IPS-11a (cell line): ENCODE data around the gene ZBTB43.
"Not testable (repeated sequence)": the region's sequence is repeated elsewhere in the genome, so short reads cannot be mapped to it uniquely, and the experiment has no call there.

Source experiments
- H3K4me3 ChIP-seq: one replicate; pipeline ENCODE4 v1.5.1; 2013; ENCODE audit warnings: low read depth, low read length, control low read depth

Gene ZBTB43

DNA sequence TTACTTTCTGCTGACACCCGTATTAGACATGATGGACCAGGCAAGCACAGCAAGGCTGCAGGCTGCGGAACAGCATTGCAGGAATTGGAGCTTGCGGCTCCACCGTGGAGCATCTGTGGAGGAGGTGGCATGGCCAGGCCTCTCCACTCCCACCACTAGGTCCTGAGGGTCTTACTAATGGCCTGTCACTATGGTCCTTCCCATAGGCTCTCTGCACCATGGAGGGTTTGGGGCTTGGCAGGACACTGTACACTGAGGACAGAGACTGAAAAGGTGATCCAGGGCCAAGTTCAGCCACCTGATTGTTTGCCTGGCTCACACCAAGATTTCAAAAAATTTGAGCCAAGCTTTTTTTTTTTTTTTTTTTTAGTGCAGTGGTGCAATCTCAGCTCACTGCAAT lies 14.3 kb upstream of the ZBTB43 start:
- H3K4me3 ChIP-seq: no peak overlapping the region

DNA sequence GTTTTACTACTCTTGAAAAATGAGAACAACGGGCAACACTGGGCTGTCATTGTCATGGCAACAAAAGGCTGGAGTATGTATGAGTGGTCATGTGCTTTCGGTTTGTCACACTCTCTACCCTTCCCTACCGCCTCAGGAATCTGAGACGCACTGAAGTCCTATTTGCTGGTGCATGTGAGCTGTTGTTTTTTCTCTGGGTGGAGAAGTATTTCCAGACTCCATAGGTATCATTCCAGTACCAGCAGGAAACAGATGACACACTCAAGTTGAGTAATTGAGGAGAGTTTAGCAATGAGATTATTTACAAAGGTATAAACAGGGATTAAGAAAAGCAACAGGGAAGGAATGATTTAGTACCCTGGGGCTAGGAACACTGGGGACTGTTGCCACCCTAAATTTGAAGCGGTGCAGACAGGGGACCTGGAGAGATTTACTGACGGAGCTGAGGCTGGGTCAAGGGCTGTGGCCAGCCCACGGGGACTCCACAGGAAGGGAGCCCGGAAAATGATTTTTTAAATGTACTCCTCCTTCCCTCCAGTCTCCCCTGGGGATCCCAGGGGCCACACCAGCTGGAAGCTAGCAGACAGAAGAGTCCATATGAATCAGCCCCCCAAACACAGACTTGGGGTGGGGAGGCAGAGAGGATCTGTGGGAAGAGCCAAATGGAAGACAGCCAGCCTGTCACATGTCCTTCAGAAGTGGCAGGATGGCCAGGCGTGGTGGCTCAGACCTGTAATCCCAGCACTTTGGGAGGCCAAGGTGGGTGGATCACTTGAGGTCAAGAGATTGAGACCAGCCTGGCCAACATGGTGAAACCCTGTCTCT lies 13.2 kb upstream of the ZBTB43 start:
- no peak overlapping the region for H3K4me3 ChIP-seq

- H3K4me3 ChIP-seq: no peak overlapping the region
Measured at GRCh38 chr9:126793686-126794417, 11.0 kb upstream of the ZBTB43 start.

DNA sequence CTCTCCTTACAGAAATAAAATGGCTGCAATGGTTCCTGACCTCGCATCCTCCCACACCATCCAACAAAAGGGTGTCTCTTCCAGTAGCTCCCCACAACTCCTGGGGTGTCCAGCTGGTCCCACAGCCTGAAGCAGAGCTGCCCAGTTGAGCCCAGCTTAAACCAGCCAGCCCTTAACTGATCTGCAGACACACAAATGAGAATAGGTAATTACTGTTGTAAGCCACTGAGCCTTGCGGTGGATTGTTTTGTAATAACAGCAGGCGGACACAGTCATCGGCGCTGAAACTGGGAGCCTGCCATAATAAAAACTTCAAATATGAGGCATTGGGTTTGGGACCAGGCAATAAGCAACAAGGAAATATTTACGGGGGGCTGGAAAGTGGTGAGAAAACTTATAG lies 10.4 kb upstream of the ZBTB43 start:
- H3K4me3 ChIP-seq: no peak overlapping the region

DNA sequence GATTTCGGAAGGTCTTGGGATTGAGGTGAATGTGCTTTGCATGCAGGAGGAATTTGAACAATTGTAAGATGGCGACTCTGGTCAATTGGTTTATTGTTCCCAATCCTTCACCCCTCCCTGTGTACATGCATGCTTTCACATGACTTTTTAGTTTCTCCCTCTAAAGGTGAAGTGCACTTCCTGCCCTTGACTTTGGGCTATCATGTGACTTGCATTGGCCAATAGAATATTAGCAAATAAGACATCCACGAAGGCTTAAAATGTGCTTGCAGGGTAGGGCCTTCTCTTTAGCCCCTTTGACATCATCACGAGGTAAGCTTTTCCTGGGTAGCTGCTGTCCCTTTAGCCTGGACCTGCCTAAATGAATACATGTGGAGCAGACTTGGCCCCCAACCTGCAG lies 8.1 kb upstream of the ZBTB43 start:
- no peak overlapping the region for H3K4me3 ChIP-seq

GRCh38 chr9:126797903-126798302 lies 6.9 kb upstream of the ZBTB43 start:
- H3K4me3 ChIP-seq: no peak overlapping the region

- no peak overlapping the region for H3K4me3 ChIP-seq
Measured at GRCh38 chr9:126799034-126799433, 5.8 kb upstream of the ZBTB43 start.

- H3K4me3 ChIP-seq: no peak overlapping the region
Measured at GRCh38 chr9:126802318-126803059, 2.4 kb upstream of the ZBTB43 start.

- peak overlapping the region; percentile 84 for H3K4me3 ChIP-seq
Measured at GRCh38 chr9:126804198-126804695, 593 bp upstream of the ZBTB43 start.

DNA sequence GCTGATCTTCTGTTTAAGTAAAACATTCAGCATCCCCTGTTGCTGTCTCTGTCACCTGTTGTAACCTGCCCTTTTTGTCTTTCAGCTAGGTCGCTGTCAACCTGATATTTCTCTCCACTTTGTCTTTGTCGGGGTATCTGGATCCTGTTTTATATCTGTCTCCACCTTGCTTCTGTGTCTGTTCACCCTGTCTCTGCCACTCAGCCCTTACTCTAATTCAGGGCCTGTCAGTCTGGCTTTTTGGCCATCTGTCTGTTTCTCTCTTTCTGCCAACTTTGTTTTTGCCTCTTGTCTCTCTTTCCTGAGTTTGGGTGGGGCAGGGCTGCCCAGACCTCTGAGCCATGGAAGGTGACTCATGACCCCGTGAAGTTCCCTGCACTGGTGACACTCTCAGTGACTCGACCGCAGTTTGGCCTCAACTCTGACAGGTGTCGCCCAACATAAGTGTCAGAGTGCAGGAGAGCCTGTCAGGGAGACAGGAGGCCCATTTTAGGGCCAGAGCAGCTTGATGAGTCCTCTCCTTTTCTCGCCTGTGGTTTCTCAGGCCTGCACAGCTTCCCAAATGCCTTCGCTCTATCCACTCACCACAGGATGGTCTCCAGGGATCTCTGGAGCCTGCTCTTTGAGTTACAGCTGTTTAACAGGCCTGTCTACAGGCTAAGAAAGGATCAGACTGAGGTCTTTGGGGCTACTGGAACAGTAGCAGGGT lies 868 bp downstream of the ZBTB43 start:
- peak overlapping the region; percentile 84 for H3K4me3 ChIP-seq

DNA sequence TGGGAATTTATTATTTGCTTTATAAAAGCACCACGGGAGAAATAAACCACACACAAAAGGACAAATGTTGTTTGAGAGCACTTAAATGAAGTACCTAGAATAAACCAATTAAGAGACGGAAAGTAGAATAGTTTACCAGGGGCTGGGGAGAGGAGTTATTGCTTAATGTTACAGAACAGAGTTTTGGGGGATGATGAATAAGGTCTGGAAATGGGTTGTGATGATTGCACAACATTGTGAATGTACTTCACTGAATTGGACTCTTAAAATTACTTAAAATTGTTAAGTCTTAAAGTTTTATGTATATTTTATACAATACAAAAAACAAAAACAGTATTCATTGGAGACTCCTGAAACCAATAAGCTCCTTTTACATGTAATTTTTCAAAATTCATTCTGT lies 1.5 kb downstream of the ZBTB43 start:
- no peak overlapping the region for H3K4me3 ChIP-seq

- no peak overlapping the region for H3K4me3 ChIP-seq
Measured at GRCh38 chr9:126809068-126809467, 4.2 kb downstream of the ZBTB43 start.

- H3K4me3 ChIP-seq: not testable (repeated sequence)
Measured at GRCh38 chr9:126810221-126810620, 5.4 kb downstream of the ZBTB43 start.

- H3K4me3 ChIP-seq: no peak overlapping the region
Measured at GRCh38 chr9:126813072-126813471, 8.2 kb downstream of the ZBTB43 start.

DNA sequence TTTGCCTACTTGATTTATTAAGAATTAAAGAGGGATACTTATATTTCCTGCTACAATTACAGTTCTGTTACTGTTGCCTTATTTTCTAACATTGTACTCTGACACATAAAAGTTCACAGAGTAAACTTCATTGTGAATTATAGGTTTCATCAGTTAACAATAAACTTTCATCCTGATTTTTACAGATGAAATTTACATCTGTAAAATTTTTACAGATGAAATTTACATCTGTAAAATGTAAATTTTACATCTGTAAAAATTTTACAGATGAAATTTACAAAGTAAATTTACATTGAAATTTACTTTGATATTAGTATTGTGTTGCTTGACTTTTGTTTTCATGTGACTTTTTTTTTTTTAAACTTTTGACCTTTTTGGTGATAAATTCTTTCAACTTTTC lies 9.3 kb downstream of the ZBTB43 start:
- H3K4me3 ChIP-seq: no peak overlapping the region

- not testable (repeated sequence) for H3K4me3 ChIP-seq
Measured at GRCh38 chr9:126817615-126818014, 12.8 kb downstream of the ZBTB43 start.

DNA sequence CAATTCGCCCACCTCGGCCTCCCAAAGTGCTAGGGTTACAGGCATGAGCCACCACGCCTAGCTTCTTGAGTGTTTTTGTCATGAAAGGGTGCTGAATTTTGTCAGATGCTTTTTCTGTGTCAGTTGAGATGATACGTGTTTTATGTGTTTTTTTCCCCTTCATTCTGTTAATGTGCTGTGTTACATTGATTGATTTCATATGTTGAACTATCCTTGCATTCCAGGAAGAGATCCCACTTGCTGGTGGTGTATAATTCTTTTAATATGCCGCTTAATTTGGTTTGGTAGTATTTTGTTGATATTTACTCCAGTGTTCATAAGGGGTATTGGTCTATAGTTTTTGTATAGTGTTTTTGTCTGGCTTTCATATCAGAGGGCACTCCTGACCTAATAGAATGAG lies 13.6 kb downstream of the ZBTB43 start:
- H3K4me3 ChIP-seq: no peak overlapping the region

GRCh38 chr9:126819482-126819881 lies 14.6 kb downstream of the ZBTB43 start:
- no peak overlapping the region for H3K4me3 ChIP-seq

GRCh38 chr9:126822278-126822677 lies 17.4 kb downstream of the ZBTB43 start:
- H3K4me3 ChIP-seq: no peak overlapping the region

GRCh38 chr9:126822873-126823272 lies 18.0 kb downstream of the ZBTB43 start:
- no peak overlapping the region for H3K4me3 ChIP-seq

- H3K4me3 ChIP-seq: not testable (repeated sequence)
Measured at GRCh38 chr9:126824052-126824451, 19.2 kb downstream of the ZBTB43 start.
